Subcutaneous adipose tissue (tissue), 4 donors: ENCODE measurements around the gene RHBDF1. TPM values are rescaled to one million over a fixed set of nuclear protein-coding genes. Genes with fewer than 3 reads are reported as not detected.

Experiments
- CTCF ChIP-seq: fragments of 450-650 bp; IDR thresholded peaks from one replicate; pipeline ENCODE4 v1.5.1; 2016; ENCODE audit warnings: low read depth, mild to moderate bottlenecking, control low read depth, antibody characterized with exemption, moderate library complexity
- total RNA-seq, 4 donors: library from RNA; depleted of rRNA; stranded (reverse); fragments of >200 nt; gene quantifications; one replicate each; pipeline ENCODE4 v1.1.0, GENCODE V29; 2016

Gene RHBDF1
- 10 to 100 TPM; 17.2 to 72.7 (median 27.9) TPM for total RNA-seq

- no peak for TF ChIP-seq CTCF
Observed at GRCh38 chr16:72561-73548, at the start of gene RHBDF1. RHBDF1 (minus strand) TSS chr16:72631; CDS start chr16:65015, 7,616 bp downstream.

- TF ChIP-seq CTCF: no peak
Observed at GRCh38 chr16:120756-121155, 48.3 kb upstream of the RHBDF1 start.

GRCh38 chr16:119835-120491, 47.5 kb upstream of the RHBDF1 start:
- TF ChIP-seq CTCF: no peak

- no peak for TF ChIP-seq CTCF
Observed at GRCh38 chr16:119295-119694, 46.9 kb upstream of the RHBDF1 start.

- no peak for TF ChIP-seq CTCF
Observed at GRCh38 chr16:118857-119256, 46.4 kb upstream of the RHBDF1 start.

GRCh38 chr16:117379-118365, 45.2 kb upstream of the RHBDF1 start:
- no peak for TF ChIP-seq CTCF
